H1 (cell line): ENCODE results near the gene RPTOR. TPM values are rescaled to one million over a fixed set of nuclear protein-coding genes. Genes with fewer than 3 reads are reported as not detected.
A peak's percentile ranks its signal among the peaks of the same experiment; 100 is the strongest.

Experiments
- CTCF ChIA-PET: fragments of 300-600 bp; sonication (Branson Sonifier 250); formaldehyde crosslinking; loops from one replicate; lab custom pipeline; 2021; ENCODE audit not compliant: partially characterized antibody; lab: Charles Lee
- POLR2A ChIA-PET: fragments of 300-600 bp; sonication (Branson Sonifier 250); formaldehyde crosslinking; loops from one replicate; lab custom pipeline; 2021; ENCODE audit warnings: inconsistent platforms; ENCODE audit not compliant: partially characterized antibody; lab: Charles Lee
- DNase-seq, 2 experiments: peaks; one replicate each; pipeline versions ENCODE4 v3.0.0 to v3.0.0-alpha.2; 2010 to 2022; ENCODE audit warnings: low spot score in 2 of 2, low read depth in 1 of 2, mixed read lengths in 1 of 2
- FAIRE-seq: peaks from 2 replicates; lab custom pipeline; 2011; peaks lifted over from hg19 to GRCh38; lab: Jason Lieb, UNC
- H2AFZ ChIP-seq: 2 replicates; pipeline ENCODE4 v1.8.1; 2012; ENCODE audit warnings: low read length, inconsistent platforms
- H2AK5ac ChIP-seq: 2 replicates; pipeline ENCODE4 v1.6.1; 2013; ENCODE audit warnings: low read depth, low read length
- H2BK120ac ChIP-seq: replicated peaks from 2 replicates; pipeline ENCODE3; 2013; ENCODE audit warnings: low read depth, low read length, inconsistent platforms
- H2BK12ac ChIP-seq: 2 replicates; pipeline ENCODE4 v1.6.1; 2013; ENCODE audit warnings: low read depth, low read length
- H2BK15ac ChIP-seq: 2 replicates; pipeline ENCODE4 v1.6.1; 2013; ENCODE audit warnings: low read length
- H2BK20ac ChIP-seq: 2 replicates; pipeline ENCODE4 v1.6.1; 2013; ENCODE audit warnings: low read length
- H2BK5ac ChIP-seq: 2 replicates; pipeline ENCODE4 v1.6.1; 2013; ENCODE audit warnings: low read depth, low read length
- H3K14ac ChIP-seq: 2 replicates; pipeline ENCODE4 v1.6.1; 2013; ENCODE audit warnings: inconsistent platforms; ENCODE audit not compliant: insufficient read length
- H3K18ac ChIP-seq: 2 replicates; pipeline ENCODE4 v1.6.1; 2013; ENCODE audit warnings: low read length; ENCODE audit errors: extremely low read depth
- H3K23ac ChIP-seq: 2 replicates; pipeline ENCODE4 v1.6.1; 2013; ENCODE audit warnings: inconsistent platforms; ENCODE audit not compliant: insufficient read length
- H3K23me2 ChIP-seq: 2 replicates; pipeline ENCODE4 v1.6.1; 2013; ENCODE audit warnings: low read depth, low read length
- H3K27ac ChIP-seq: 2 replicates; pipeline ENCODE4 v1.6.1; 2011; ENCODE audit warnings: low read depth, low read length, inconsistent platforms
- H3K27me3 ChIP-seq, 4 experiments: replicated peaks in 1 of 4; 1 replicate in 1 of 4; 2 replicates in 3 of 4; pipeline versions ENCODE4 v1.6.1 to v1.8.1; 2011 to 2013; ENCODE audit warnings: low read length in 3 of 4, mild to moderate bottlenecking in 3 of 4, inconsistent platforms in 2 of 4, mixed read lengths in 2 of 4, moderate library complexity in 1 of 4; ENCODE audit not compliant: control insufficient read depth in 3 of 4, insufficient read depth in 3 of 4; ENCODE audit errors: extremely low read depth in 1 of 4
- H3K36me3 ChIP-seq, 4 experiments: 2 replicates each; pipeline versions ENCODE4 v1.6.1 to v1.8.1; 2011 to 2013; ENCODE audit warnings: mild to moderate bottlenecking in 4 of 4, low read length in 3 of 4, moderate library complexity in 2 of 4, control low read depth in 1 of 4, inconsistent platforms in 1 of 4; ENCODE audit not compliant: insufficient read depth in 4 of 4, control insufficient read depth in 2 of 4
- H3K4ac ChIP-seq: replicated peaks from 2 replicates; pipeline ENCODE3; 2013; ENCODE audit warnings: low read length, low read depth, mixed read lengths, inconsistent platforms; ENCODE audit not compliant: insufficient read length
- H3K4me1 ChIP-seq, 4 experiments: replicated peaks in 1 of 4; 1 replicate in 1 of 4; 2 replicates in 3 of 4; pipeline versions ENCODE4 v1.6.1 to v1.8.1; 2011 to 2013; ENCODE audit warnings: low read length in 3 of 4, inconsistent platforms in 2 of 4, mixed read lengths in 1 of 4; ENCODE audit not compliant: insufficient read depth in 4 of 4, control insufficient read depth in 3 of 4
- H3K4me2 ChIP-seq, 2 experiments: 2 replicates each; pipeline versions ENCODE4 v1.6.1 to v1.8.1; 2011 to 2013; ENCODE audit warnings: low read depth in 2 of 2, low read length in 2 of 2, control low read depth in 1 of 2, inconsistent platforms in 1 of 2, mild to moderate bottlenecking in 1 of 2; ENCODE audit not compliant: insufficient read depth in 1 of 2
- H3K4me3 ChIP-seq, 4 experiments: fragments of 200-600, 300-600 bp in 1 of 4; sonication (generic), shearing (Covaris generic), sonication (Bioruptor Twin) in 1 of 4; 2 replicates each; pipeline versions ENCODE4 v1.5.1 to v1.8.1; 2011 to 2016; ENCODE audit warnings: low read length in 4 of 4, low read depth in 3 of 4, control low read depth in 2 of 4, inconsistent platforms in 2 of 4, mild to moderate bottlenecking in 2 of 4, mixed read lengths in 1 of 4, moderate library complexity in 1 of 4; ENCODE audit not compliant: insufficient read depth in 2 of 4; ENCODE audit errors: extremely low read depth in 1 of 4
- H3K56ac ChIP-seq: replicated peaks from 2 replicates; pipeline ENCODE3; 2013; ENCODE audit warnings: low read depth, mild to moderate bottlenecking, mixed read lengths, low read length, inconsistent platforms; ENCODE audit not compliant: insufficient read length
- H3K79me1 ChIP-seq: 2 replicates; pipeline ENCODE4 v1.6.1; 2013; ENCODE audit warnings: low read depth, low read length, control low read depth
- H3K79me2 ChIP-seq, 2 experiments: 2 replicates each; pipeline versions ENCODE4 v1.6.1 to v1.8.1; 2012 to 2013; ENCODE audit warnings: low read length in 2 of 2, mild to moderate bottlenecking in 2 of 2, inconsistent platforms in 1 of 2; ENCODE audit not compliant: insufficient read depth in 2 of 2, control insufficient read depth in 1 of 2
- H3K9ac ChIP-seq, 4 experiments: replicated peaks in 1 of 4; 1 replicate in 1 of 4; 2 replicates in 3 of 4; pipeline versions ENCODE4 v1.6.1 to v1.8.1; 2011 to 2013; ENCODE audit warnings: low read depth in 3 of 4, low read length in 3 of 4, control low read depth in 2 of 4, mild to moderate bottlenecking in 2 of 4, moderate library complexity in 2 of 4, inconsistent platforms in 1 of 4; ENCODE audit errors: extremely low read depth in 1 of 4
- H3K9me3 ChIP-seq, 2 experiments: 2 replicates each; pipeline versions ENCODE4 v1.6.1 to v1.8.1; 2012 to 2013; ENCODE audit warnings: mild to moderate bottlenecking in 2 of 2, moderate library complexity in 2 of 2, control low read depth in 1 of 2, inconsistent platforms in 1 of 2, low read depth in 1 of 2, low read length in 1 of 2, mixed read lengths in 1 of 2; ENCODE audit not compliant: insufficient read depth in 2 of 2
- H4K20me1 ChIP-seq, 2 experiments: replicated peaks in 1 of 2; 2 replicates each; pipeline versions ENCODE3 to v1.8.1; 2011 to 2013; ENCODE audit warnings: inconsistent platforms in 2 of 2, low read length in 2 of 2, mild to moderate bottlenecking in 1 of 2; ENCODE audit not compliant: insufficient read depth in 2 of 2, control insufficient read depth in 1 of 2
- H4K5ac ChIP-seq: 2 replicates; pipeline ENCODE4 v1.6.1; 2013; ENCODE audit warnings: low read length, low read depth, mixed read lengths, inconsistent platforms; ENCODE audit not compliant: insufficient read length
- H4K8ac ChIP-seq: 2 replicates; pipeline ENCODE4 v1.8.0; 2013; ENCODE audit warnings: mild to moderate bottlenecking, moderate library complexity, low read length, inconsistent platforms; ENCODE audit not compliant: insufficient read depth; ENCODE audit errors: extremely low read depth
- H4K91ac ChIP-seq: replicated peaks from 2 replicates; pipeline ENCODE3; 2013; ENCODE audit warnings: low read length, mixed read lengths, inconsistent platforms; ENCODE audit not compliant: insufficient read length
- BCL11A ChIP-seq, 2 experiments: IDR thresholded peaks; one replicate each; pipeline ENCODE4 v1.6.1; 2011; ENCODE audit warnings: low read depth in 2 of 2, low read length in 2 of 2, mild to moderate bottlenecking in 2 of 2
- CHD1 ChIP-seq: IDR thresholded peaks from 2 replicates; pipeline ENCODE4 v1.6.1; 2012; ENCODE audit warnings: low read depth, low read length, improper control_type of control experiment
- CREB1 ChIP-seq: IDR thresholded peaks from 2 replicates; pipeline ENCODE4 v1.6.1; 2012; ENCODE audit warnings: inconsistent platforms
- KDM5A ChIP-seq: fragments of 200-600 bp; IDR thresholded peaks from 2 replicates; pipeline ENCODE4 v1.7.1; 2012; ENCODE audit warnings: mild to moderate bottlenecking, low read length, inconsistent platforms, mixed read lengths
- SAP30 ChIP-seq: fragments of 300-600 bp; sonication (generic); IDR thresholded peaks from 2 replicates; pipeline ENCODE4 v1.7.1; 2012; ENCODE audit warnings: low read length, moderate library complexity, mild to moderate bottlenecking, inconsistent platforms; ENCODE audit not compliant: insufficient read depth, insufficient replicate concordance
- SIRT6 ChIP-seq: IDR thresholded peaks from one replicate; pipeline ENCODE4 v1.7.1; 2012; ENCODE audit warnings: low read length, inconsistent platforms
- SRF ChIP-seq: IDR thresholded peaks from 2 replicates; pipeline ENCODE4 v1.6.1; 2011; ENCODE audit warnings: mild to moderate bottlenecking, low read depth, low read length, moderate library complexity
- WGBS, 2 experiments: shearing (Covaris generic) in 1 of 2; methylation state at CpG; one replicate each; pipeline versions ENCODE4 v1.1.6 to v1.1.7; 2013 to 2015; ENCODE audit warnings: low lambda C conversion rate in 2 of 2, mixed read lengths in 2 of 2, inconsistent platforms in 1 of 2, low coverage in 1 of 2, missing lambda C conversion rate in 1 of 2; ENCODE audit not compliant: insufficient replicate concordance in 2 of 2, insufficient coverage in 1 of 2, insufficient read length in 1 of 2; ENCODE audit errors: extremely low coverage in 1 of 2, missing lambda C conversion rate in 1 of 2; 5-methylcytosine and 5-hydroxymethylcytosine counted together
- polyA plus RNA-seq, 7 experiments: library from polyadenylated mRNA; depleted of rRNA in 3 of 7; stranded (reverse) in 5 of 7; unstranded in 2 of 7; fragments of >200 nt in 5 of 7; fragments of 200-250 nt in 2 of 7; gene quantifications; 1 replicate in 5 of 7; 2 replicates in 1 of 7; 4 replicates in 1 of 7; pipeline versions ENCODE4 v1.2.1 to v1.2.3, GENCODE V29; 2011 to 2013; ENCODE audit warnings: missing spikeins in 2 of 7, mixed read lengths in 2 of 7
- total RNA-seq: library from RNA; stranded (reverse); fragmentation: NEBNext Ultra II Directional; extraction: Animal tissue kit (Norgen Biotek cat#: 25700); gene quantifications from 2 replicates; pipeline ENCODE4 v1.2.1, GENCODE V29; 2021
- TF ChIP-seq, protein P1 (sequence below), 3 experiments: IDR thresholded peaks; 1 replicate in 2 of 3; 2 replicates in 1 of 3; pipeline versions ENCODE4 v1.5.1 to v1.6.1; 2011; ENCODE audit warnings: low read length in 3 of 3, mild to moderate bottlenecking in 3 of 3, inconsistent platforms in 2 of 3, low read depth in 1 of 3, moderate library complexity in 1 of 3; ENCODE audit not compliant: insufficient read depth in 1 of 3; ENCODE audit errors: control extremely low read depth in 1 of 3

Gene RPTOR
- total and polyA plus RNA-seq, 2 of the 8 experiments (the other 6 are each of a cell fraction or from before 2014, with no cell fraction given) = 6.9 to 28.7 TPM

DNA sequence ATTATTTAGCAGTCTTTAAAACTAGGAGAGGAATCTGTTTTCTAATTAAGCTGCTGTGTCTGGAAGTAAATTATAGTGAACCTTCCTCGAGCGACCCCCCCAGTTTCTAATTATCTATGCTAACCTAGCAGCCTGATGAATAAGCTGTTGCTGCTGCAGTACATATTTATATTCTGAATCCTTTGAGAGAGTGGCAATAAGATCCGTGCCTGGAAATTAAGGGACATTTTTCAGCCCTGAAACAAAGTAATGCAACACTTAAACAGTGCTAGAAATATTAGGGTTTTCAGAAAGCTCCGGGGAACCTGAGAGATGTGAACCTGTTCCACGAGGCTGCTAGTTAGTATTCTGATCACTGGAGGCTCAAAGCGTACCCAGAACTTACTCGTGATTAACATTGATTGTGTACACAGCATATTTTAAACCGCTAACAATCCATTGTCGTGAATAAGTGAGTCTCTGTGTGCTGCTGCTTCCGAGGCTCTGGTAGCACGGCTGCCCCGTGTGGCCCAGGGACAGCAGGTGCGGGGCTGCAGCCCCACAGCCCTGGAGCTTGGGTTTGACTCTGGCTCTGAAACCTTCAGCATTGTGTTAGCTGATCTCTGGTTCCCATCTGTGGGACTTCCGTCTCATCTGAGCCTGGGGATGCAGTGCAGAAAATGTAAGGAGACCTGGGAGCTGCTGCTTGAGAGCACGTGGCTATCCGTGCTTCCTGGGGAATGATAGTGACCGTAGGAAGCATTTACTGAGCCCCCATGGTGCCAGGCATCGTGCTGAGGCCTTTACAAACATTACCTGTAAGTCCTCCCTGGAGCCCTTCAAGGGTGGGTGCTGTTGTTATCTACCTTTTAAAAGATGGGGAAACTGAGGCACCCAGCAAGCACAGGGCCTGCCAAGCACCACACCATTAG, 256.1 kb downstream of the RPTOR start:
- Histone ChIP-seq H2AFZ (no peak overlapping the region), H3K27me3 (no peaks in the 10 kb centered on the region)
- TF ChIP-seq SIRT6 = no peak
- no peak for TF ChIP-seq KDM5A
- TF ChIP-seq CHD1 = no peak
- TF ChIP-seq SRF = no peak
- TF ChIP-seq BCL11A (IDR thresholded peaks at IDR 0.05; ENCODE audit: low read depth in 2 of 2, low read length in 2 of 2) = no peak
- TF ChIP-seq, protein P1, sequence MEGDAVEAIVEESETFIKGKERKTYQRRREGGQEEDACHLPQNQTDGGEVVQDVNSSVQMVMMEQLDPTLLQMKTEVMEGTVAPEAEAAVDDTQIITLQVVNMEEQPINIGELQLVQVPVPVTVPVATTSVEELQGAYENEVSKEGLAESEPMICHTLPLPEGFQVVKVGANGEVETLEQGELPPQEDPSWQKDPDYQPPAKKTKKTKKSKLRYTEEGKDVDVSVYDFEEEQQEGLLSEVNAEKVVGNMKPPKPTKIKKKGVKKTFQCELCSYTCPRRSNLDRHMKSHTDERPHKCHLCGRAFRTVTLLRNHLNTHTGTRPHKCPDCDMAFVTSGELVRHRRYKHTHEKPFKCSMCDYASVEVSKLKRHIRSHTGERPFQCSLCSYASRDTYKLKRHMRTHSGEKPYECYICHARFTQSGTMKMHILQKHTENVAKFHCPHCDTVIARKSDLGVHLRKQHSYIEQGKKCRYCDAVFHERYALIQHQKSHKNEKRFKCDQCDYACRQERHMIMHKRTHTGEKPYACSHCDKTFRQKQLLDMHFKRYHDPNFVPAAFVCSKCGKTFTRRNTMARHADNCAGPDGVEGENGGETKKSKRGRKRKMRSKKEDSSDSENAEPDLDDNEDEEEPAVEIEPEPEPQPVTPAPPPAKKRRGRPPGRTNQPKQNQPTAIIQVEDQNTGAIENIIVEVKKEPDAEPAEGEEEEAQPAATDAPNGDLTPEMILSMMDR (IDR thresholded peaks at IDR 0.05; ENCODE audit: control extremely low read depth in 1 of 3, insufficient read depth in 1 of 3, low read depth in 1 of 3, low read length in 3 of 3) = peak in 1 of 3 experiments; percentile 17; a peak in 1 of 4 replicates
- no peak for TF ChIP-seq CREB1
- no peak for TF ChIP-seq SAP30
- TF ChIP-seq, all 59 proteins: peak for 1
- no peak overlapping the region for H2AK5ac ChIP-seq
- H4K5ac ChIP-seq = no peak overlapping the region
- H3K9me3 ChIP-seq = no peaks in the 10 kb centered on the region
- ChIA-PET CTCF (interaction anchor here (0.8 to 1.8 kb wide), 5 partner anchors 12 to 272 kb away, joined by 3 to 5 read pairs (median 4); no protein-coding TSS in a partner anchor), POLR2A (interaction anchor here (0.8 to 1.6 kb wide), 2 partner anchors 12 to 18 kb away, joined by 3 read pairs; no protein-coding TSS in a partner anchor)
- H3K4me2 ChIP-seq = no peak overlapping the region
- H3K79me1 ChIP-seq = 0 out of 2 replicates have a peak, but pooled peaks cover 6% of the 10 kb centered on the region
- H3K4me1 ChIP-seq = peaks cover 0 to 4% (median 1%) of the 10 kb centered on the region in 4 experiments; a peak in 4 of 7 replicates
- no peak overlapping the region for H2BK12ac ChIP-seq
- H3K14ac ChIP-seq = no peak overlapping the region
- no peaks in the 10 kb centered on the region for H3K23me2 ChIP-seq
- no peak overlapping the region for H3K4ac ChIP-seq
- FAIRE-seq (no peak), DNase-seq (no peak)
- no peak overlapping the region for H2BK20ac ChIP-seq
- no peak overlapping the region for H2BK15ac ChIP-seq
- H4K20me1 ChIP-seq = peaks cover 0 to 3% of the 10 kb centered on the region in 2 experiments
- no peaks in the 10 kb centered on the region for H3K36me3 ChIP-seq
- H2BK5ac ChIP-seq = no peak overlapping the region; the same call in 1 of the 2 replicates
- H3K18ac ChIP-seq = no peak overlapping the region
- no peak overlapping the region for H3K23ac ChIP-seq
- H4K8ac ChIP-seq = no peak overlapping the region
- H3K79me2 ChIP-seq = no peaks in the 10 kb centered on the region
- H4K91ac ChIP-seq = no peak overlapping the region
- WGBS, 2 experiments = 93% methylated on average over 18 of the region's 18 CpGs; no CpG with 5 or more reads in 1 of the 2 experiments
- no peak overlapping the region for H3K4me3 ChIP-seq
- no peak overlapping the region for H2BK120ac ChIP-seq
- H3K56ac ChIP-seq = no peak overlapping the region
- H3K27ac ChIP-seq = no peak overlapping the region
- H3K9ac ChIP-seq = no peak overlapping the region
